ENCODE data around the gene CELF2.

GRCh38 chr10:11286261-11286852 lies 268.7 kb downstream of the CELF2 start:
- TF ChIP-seq ZNF148 (tag by site-specific recombination; IDR thresholded peaks at IDR 0.05; ENCODE audit: borderline replicate concordance) (no peak), PATZ1 (tag by site-specific recombination; IDR thresholded peaks at IDR 0.05) (no peak), CTCF (tag by site-specific recombination; IDR thresholded peaks at IDR 0.05) (no peak), ZNF416 (tag by site-specific recombination; IDR thresholded peaks at IDR 0.05) (no peak), ZNF660 (tag by site-specific recombination; IDR thresholded peaks at IDR 0.05) (no peak), ZEB2 (tag by site-specific recombination; IDR thresholded peaks at IDR 0.05) (no peak)
- TF ChIP-seq, protein P1, sequence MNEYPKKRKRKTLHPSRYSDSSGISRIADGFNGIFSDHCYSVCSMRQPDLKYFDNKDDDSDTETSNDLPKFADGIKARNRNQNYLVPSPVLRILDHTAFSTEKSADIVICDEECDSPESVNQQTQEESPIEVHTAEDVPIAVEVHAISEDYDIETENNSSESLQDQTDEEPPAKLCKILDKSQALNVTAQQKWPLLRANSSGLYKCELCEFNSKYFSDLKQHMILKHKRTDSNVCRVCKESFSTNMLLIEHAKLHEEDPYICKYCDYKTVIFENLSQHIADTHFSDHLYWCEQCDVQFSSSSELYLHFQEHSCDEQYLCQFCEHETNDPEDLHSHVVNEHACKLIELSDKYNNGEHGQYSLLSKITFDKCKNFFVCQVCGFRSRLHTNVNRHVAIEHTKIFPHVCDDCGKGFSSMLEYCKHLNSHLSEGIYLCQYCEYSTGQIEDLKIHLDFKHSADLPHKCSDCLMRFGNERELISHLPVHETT (tag by site-specific recombination; IDR thresholded peaks at IDR 0.05) = no peak
